GM19452 (cell line): ENCODE measurements around the gene CTNNA2.

Source experiments
- ATAC-seq: cut with Tn5 transposase; IDR thresholded peaks from one replicate; pipeline ENCODE4 v1.9.1; 2021; ENCODE audit not compliant: unreplicated experiment

Gene CTNNA2

GRCh38 chr2:80610108-80610507, 1097.3 kb downstream of the CTNNA2 start:
- no peak for ATAC-seq

GRCh38 chr2:80621656-80622055, 1108.8 kb downstream of the CTNNA2 start:
- ATAC-seq, result no peak

- no peak for ATAC-seq
These were observed 1111.2 kb downstream of the CTNNA2 start for GRCh38 chr2:80624062-80624461.

- ATAC-seq, result no peak
These were observed 1121.7 kb downstream of the CTNNA2 start for GRCh38 chr2:80634590-80634989.

- ATAC-seq, result no peak
These were observed 1125.9 kb downstream of the CTNNA2 start for GRCh38 chr2:80638783-80639182.

GRCh38 chr2:80642465-80642864, 1129.6 kb downstream of the CTNNA2 start:
- no peak for ATAC-seq

GRCh38 chr2:80643598-80643997, 1130.7 kb downstream of the CTNNA2 start:
- ATAC-seq, result no peak

GRCh38 chr2:80651435-80651834, 1138.6 kb downstream of the CTNNA2 start:
- ATAC-seq, result no peak

GRCh38 chr2:80655265-80655664, 1142.4 kb downstream of the CTNNA2 start:
- no peak for ATAC-seq

- no peak for ATAC-seq
These were observed 1157.9 kb downstream of the CTNNA2 start for GRCh38 chr2:80670763-80671162.

- no peak for ATAC-seq
These were observed 1174.7 kb downstream of the CTNNA2 start for GRCh38 chr2:80687524-80687923.

- no peak for ATAC-seq
These were observed 1176.3 kb downstream of the CTNNA2 start for GRCh38 chr2:80689106-80689505.
